T47D (cell line): ENCODE measurements around the gene ARHGAP12.

Experiments
- DNase-seq, 2 experiments: peaks; one replicate each; pipeline versions ENCODE4 v3.0.0 to v3.0.0-alpha.2; 2011 to 2012; ENCODE audit warnings: low read depth in 1 of 2, low spot score in 1 of 2
- JUND ChIP-seq: IDR thresholded peaks from 2 replicates; pipeline ENCODE4 v1.6.1; 2012; ENCODE audit warnings: low read depth
- in situ Hi-C: cut with HindIII; loops from 2 replicates; pipeline ENCODE4 v1.10.0; 2016; ENCODE audit warnings: low sequenced_read_pairs, low pct_unique_long_range_greater_than_20kb

ARHGAP12 gene

DNA sequence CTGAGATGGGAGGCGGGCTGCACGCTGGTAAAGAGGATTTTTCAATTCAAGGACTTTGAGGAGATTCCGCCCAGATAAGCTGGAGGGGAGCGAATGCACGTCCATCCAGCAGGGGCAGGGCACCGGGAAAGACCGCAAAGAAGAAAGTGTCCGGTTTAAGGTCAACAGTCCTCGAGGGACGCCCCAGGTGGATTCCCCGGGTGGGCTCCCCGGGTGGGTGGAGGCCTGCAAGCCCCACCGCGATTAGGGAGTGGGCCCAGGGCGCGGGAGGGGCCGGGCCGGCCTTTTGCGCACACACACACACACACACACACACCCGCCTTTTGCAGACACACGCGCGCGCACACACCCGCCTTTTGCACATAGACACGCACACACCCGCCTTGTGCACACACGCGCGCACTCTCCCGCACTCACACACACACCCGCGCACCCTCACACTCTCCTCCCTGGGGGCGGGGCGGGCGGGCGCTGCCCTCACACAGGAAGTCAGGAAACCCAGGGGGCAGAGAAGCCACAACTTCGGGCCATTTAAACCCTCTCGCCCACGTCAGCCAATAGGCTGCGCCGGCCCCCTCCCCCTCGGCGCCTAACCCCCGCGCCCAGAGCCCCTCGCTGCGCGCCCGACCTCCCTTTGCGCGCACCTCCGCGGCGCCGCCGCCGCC is 615 bp downstream of the ARHGAP12 start:
- TF ChIP-seq JUND = no peak
- in situ Hi-C loops = no loop called here
- peak; percentile 9 to 34 for DNase-seq

DNA sequence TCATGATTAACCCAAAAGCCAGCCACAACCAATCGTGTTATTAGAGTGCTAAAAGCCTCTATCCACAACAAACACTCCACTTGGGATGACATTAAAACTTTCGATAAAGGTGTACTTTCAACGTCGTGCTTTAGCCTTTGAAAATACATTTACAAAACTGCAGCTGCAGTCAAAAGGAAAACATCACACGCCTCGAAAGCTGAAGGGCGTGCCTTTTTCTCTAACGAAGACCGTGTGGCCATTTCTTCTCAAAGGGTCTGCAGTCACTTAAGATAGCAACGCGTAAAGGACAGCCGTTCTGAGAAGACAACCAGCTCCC is 1.1 kb downstream of the ARHGAP12 start:
- in situ Hi-C loops = no loop called here
- TF ChIP-seq JUND = no peak
- no peak for DNase-seq

DNA sequence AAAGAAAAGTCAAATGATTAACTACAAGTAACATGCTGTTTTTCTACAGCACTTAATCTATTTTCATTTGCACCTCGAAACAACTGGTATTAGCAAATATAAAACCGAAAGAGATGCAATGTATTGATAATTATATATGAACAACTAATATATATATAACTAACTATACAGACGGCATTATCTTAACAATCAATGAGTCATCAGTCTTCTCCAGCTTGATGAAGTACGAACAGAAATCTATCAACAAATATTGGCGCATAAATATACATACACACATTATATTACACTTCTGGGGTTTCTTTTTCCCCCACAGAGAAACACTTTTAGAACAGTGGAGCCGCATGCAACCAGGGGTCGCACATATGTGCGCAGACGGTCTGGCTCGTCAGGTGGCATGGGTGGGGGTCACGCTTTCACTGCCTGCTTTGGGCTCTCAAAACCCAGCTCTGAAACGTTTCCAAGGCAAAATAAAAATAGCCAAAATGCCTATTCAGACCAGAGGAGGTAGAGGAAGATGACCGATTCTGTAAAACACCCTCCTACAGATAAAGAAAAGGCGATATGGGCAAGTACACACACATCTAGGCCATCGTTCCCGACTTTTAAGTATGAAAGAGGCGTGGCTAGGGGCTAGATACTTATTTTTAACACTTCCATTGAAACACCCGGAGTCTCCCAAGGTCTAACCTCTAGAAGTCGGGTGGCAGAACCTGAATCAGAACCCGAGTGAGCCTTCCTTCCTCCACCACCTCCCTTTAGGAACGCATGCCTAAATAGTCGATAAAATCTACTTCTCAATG is 1.7 kb downstream of the ARHGAP12 start:
- DNase-seq = no peak
- TF ChIP-seq JUND = no peak
- in situ Hi-C loops = no loop called here

DNA sequence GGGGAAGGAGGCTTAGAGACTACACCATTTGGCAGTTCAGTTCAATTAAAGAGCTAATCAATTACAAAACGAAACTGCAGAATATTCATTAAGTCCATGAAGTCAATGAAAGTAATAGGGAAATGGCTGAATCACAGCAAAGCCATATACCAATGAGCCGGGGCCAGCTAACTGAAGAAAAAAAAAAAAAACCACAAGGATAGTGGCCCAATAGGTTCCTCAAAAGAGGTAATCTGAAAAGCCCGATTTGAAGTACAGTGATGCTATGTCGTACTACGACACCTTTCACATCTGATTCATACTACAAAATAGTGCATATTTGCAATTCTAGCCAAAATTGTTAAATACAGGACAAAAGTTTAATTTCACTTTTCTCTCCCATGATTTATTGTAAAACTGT is 2.5 kb downstream of the ARHGAP12 start:
- in situ Hi-C loops = no loop called here
- DNase-seq = no peak
- TF ChIP-seq JUND = no peak

GRCh38 chr10:31924833-31925232 is 3.8 kb downstream of the ARHGAP12 start:
- in situ Hi-C loops = no loop called here
- TF ChIP-seq JUND = no peak
- DNase-seq = no peak

DNA sequence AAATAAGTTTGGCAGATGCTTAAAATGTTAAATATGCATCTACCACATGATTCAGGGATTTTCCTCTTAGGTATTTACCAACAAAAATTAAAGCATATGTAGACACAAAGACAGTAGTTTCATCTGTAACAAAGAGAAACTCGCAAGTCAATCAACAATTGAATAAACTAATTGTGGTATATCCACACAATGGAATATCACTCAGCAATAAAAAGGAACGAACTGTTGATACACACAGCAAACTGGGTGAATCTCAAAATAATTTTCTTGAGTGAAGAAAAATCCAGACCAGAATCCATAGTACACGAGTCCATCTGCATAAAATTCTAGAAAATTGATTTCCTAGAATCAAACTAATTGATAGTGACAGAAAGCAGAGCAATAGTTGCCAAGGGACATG is 5.2 kb downstream of the ARHGAP12 start:
- TF ChIP-seq JUND = no peak
- no peak for DNase-seq
- in situ Hi-C loops = no loop called here

- no peak for TF ChIP-seq JUND
- in situ Hi-C loops = no loop called here
Measured at GRCh38 chr10:31921031-31921430, 7.6 kb downstream of the ARHGAP12 start.

DNA sequence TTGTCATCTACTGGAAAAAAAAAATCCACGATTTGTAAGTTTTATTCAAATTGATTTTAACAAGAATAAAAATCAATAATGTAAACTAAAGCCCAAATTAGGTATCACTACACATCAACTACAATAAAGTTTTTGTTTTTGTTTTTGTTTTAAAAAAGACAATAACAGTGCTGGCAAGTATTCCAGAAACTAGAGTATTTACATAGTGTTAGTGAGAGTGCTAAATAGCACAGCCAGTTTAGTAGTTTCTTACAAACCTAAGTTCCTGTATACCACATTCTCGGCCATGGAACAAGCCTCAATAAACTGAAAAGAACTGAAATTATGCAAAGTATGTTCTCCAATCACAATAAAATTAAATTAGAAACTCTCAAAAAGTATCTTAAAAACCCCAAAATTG is 8.1 kb downstream of the ARHGAP12 start:
- TF ChIP-seq JUND = no peak
- DNase-seq = no peak
- in situ Hi-C loops = no loop called here

More at GRCh38 chr10:31921031-31921430, 7.6 kb downstream of the ARHGAP12 start:
- no peak for DNase-seq

GRCh38 chr10:31918671-31919409 is 9.8 kb downstream of the ARHGAP12 start:
- DNase-seq = no peak
- in situ Hi-C loops = no loop called here
- no peak for TF ChIP-seq JUND

GRCh38 chr10:31914370-31914769 is 14.3 kb downstream of the ARHGAP12 start:
- DNase-seq = no peak
- in situ Hi-C loops = no loop called here
- no peak for TF ChIP-seq JUND

- no peak for TF ChIP-seq JUND
- no peak for DNase-seq
- in situ Hi-C loops = no loop called here
Measured at GRCh38 chr10:31912898-31913850, 15.5 kb downstream of the ARHGAP12 start.

DNA sequence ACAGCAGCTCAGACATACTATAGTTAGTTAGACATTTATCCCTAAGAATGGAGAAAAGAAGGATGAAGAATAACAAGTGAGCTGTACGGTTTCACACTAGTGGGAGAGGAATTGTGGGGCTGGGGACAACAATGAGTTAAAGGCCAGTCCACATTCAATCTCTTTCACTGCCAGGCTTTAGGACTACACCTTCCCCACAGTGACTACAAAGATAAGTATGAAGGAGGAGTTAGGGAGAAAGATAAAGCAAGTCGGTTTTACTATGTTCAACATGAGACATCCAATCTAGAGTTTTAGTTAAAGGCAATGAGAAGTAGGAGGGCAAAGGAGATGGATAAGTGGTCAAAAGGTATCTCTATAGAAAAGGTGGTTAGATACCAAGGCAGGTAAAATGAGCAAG is 16.3 kb downstream of the ARHGAP12 start:
- DNase-seq = no peak
- in situ Hi-C loops = no loop called here

GRCh38 chr10:31910016-31910415 is 18.6 kb downstream of the ARHGAP12 start:
- no peak for DNase-seq
- TF ChIP-seq JUND = no peak
- in situ Hi-C loops = no loop called here

More for the DNA sequence above, 16.3 kb downstream of the ARHGAP12 start:
- TF ChIP-seq JUND = no peak
